Activated gamma-delta T cell treated with Interleukin-2 at 50 U/mL for 16 hours (primary cell): ENCODE results near the gene SLC15A1.
"Not testable (repeated sequence)": the region's sequence is repeated elsewhere in the genome, so short reads cannot be mapped to it uniquely, and the experiment has no call there.

Experiments used
- DNase-seq: peaks from one replicate; pipeline ENCODE4 v3.0.0-alpha.2; 2020

Gene SLC15A1

GRCh38 chr13:98780451-98780850 is 28.0 kb upstream of the SLC15A1 start:
- no peak for DNase-seq

DNA sequence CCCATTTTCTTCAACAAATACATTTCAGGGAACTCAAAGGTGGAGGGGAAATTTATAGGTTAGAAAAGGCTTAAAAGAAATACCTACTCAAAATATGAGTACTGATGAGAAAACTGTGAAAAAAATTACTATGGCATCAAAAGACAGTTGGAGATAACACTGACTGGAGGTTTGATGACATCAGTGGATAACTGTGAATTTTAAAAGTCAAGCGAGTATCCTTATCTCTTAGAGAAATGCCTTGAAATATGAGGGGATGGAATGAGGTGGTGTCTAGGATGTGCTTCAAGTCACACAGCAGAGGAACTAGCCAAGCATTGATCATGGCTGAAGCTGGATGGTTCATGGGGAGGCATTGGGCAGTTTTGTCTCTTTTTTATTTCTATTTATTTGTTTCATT is 27.2 kb upstream of the SLC15A1 start:
- no peak for DNase-seq

- no peak for DNase-seq
Observed at GRCh38 chr13:98778749-98779148, 26.3 kb upstream of the SLC15A1 start.

DNA sequence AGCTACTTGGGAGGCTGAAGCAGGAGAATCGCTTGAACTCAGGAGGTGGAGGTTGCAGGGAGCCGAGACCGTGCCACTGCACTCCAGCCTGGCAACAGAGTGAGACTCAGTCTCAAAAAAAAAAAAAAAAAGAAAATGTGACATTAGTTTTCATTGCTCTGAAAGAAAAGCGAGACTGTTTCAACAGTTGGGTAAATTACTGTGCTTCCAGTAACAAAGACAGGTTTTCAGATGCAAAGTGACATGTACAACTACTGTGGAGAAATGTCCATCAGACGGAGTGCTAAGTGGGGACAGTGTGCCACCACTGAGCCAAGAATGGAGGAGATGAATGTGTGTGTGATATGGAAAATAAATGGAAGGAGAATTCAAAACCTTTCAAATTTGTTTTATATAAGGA is 24.2 kb upstream of the SLC15A1 start:
- no peak for DNase-seq

- no peak for DNase-seq
Observed at GRCh38 chr13:98775844-98776598, 23.5 kb upstream of the SLC15A1 start.

GRCh38 chr13:98775386-98775785 is 22.9 kb upstream of the SLC15A1 start:
- no peak for DNase-seq

DNA sequence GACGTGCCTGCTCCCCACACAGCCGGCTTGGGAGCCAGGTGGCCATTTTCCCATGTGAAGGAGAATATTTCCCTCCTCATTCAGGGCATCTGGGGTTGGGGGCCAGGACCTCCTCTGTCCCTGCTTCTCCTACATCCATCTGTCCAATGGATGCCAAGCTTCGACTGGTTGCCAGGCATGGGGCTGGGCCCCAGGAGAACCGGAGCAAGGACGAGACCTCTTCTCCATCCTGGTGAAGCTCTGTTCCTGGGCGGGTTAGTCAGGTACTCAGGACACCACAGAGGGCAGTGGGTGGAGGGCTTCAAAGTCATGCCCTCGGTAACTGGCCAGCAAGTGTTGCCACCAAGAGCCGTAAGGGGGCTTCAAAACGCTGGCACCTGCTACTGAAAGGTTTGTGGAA is 22.3 kb upstream of the SLC15A1 start:
- no peak for DNase-seq

DNA sequence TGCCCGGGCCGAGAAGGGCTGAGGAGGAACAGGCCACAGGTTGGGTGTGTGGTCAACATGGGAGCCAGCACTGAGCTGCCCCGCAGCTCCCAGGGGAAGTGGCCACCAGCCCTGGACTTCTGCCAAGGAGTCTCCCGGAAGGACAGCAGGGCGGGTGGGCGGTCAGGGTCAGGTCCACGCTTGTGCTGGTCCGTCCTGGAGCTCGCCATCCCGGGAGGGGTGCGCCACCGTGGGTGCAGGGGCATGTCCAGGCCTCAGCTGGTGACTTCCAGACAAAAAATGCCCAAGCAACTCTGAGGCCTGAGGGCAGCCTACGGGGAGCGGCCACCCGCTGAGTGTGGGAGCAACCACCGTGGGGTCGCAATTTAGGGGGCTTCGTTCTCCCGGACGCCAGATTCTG is 21.4 kb upstream of the SLC15A1 start:
- no peak for DNase-seq

GRCh38 chr13:98772794-98773452 is 20.5 kb upstream of the SLC15A1 start:
- DNase-seq, result no peak

GRCh38 chr13:98771838-98772611 is 19.6 kb upstream of the SLC15A1 start:
- DNase-seq, result no peak

DNA sequence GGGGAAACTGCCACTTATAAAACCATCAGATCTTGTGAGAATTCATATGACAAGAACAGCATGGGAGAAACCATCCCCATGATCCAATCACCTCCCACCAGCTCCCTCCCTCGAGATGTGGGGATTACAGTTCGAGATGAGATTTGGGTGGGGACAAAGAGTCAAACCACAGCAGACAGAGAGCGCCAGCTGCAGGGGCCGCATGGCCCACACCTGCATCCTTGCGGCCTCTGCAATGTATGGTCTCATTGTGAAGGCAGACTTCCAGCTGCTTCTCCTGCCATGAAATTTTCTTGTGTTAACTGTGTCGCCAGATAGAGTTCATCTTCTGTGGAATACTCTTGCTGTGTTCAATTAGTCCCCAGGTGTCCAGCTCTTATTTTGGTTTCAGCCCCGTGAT is 17.3 kb upstream of the SLC15A1 start:
- DNase-seq, result no peak

- DNase-seq, result no peak
Observed at GRCh38 chr13:98768522-98768921, 16.1 kb upstream of the SLC15A1 start.

- no peak for DNase-seq
Observed at GRCh38 chr13:98766697-98767096, 14.2 kb upstream of the SLC15A1 start.

DNA sequence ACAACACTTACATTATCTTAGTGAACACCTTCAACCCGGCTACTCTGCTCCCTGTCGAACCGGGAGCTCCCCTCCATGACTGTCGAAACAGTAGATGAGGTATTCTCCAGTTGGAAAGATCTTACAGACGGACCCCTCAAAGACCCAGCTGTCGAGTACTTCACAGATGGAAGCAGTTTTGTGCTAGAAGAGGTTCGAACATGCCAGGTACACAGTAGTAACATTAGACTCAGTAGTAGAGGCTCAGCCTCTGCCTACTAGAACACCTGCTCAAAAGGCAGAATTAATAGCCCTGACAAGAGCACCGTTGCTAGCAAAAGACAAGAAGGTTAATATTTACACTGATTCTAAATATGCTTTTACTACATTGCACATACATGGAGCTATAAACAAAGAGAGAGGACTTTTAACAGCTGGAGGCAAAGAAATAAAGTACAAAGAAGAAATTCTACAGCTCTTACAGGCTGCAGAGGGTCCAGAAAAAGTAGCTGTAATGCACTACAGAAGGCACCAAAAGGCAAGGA is 13.6 kb upstream of the SLC15A1 start:
- DNase-seq, result no peak

DNA sequence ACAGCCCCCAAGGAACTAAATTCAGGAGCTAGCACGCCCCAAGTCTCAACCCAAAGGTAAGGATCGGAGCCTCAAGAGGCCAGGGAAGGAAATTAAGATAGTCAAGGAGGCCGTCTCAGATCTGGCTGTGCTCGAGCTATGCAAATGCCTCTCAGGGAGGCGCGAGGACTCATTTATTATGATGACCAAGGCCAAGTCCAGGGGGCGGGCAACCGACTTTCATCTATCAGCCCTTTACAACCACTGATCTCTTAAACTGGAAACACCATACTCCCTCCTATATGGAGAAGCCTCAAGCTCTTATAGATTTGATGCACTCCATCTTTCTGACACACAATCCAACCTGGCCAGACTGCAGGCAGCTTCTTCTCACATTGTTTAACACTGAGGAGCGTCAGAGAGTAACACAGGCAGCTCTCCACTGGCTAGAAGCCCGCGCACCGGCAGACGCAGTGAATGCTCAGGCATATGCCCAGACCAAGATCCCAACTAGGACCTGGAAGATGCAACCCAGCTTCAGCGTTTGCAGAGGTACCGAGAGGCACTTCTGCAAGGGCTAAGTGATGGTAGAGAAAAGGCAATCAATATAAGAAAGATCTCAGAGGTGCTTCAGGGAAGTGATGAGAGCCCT is 9.6 kb upstream of the SLC15A1 start:
- no peak for DNase-seq

DNA sequence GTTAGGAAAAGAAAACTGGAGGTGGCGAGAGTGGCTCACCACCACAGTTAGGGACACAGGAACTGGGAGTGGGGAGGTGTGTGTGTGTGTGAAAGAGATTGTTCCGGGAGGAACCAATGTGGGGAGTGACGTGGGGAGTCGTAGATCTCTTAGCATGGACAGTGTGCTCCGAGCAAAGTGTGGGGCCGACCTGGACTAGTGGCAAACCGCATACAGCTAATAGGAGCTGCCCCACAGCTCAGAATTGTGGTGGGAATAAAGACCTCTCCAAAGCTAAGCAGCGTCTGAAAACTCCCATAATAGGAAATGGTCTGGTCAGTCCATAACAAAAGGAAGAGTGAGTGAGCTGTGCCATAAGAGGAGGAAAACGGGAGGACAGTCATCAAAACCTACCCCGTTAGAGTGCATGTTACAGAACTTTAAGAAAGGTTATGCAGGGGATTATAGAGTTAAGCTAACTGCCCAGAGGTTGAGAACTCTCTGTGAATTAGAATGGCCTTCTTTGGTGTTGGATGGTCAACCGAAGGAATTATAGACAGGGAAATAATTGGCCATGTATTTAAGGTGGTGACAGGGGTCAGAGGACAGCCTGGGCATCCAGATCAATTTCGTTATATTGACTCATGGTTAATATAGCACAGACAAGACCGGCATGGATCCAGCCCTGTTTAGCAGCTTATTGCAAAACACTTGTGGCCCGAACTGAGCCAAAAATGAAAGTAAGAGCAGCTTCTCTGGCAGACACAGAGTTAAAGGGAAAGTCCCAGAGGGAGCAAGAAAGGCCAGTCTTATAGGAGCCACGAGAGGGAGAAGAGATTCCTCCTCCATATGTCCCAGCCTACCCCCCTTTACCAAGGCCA is 8.9 kb upstream of the SLC15A1 start:
- DNase-seq, result no peak

GRCh38 chr13:98755729-98756128 is 3.3 kb upstream of the SLC15A1 start:
- no peak for DNase-seq

DNA sequence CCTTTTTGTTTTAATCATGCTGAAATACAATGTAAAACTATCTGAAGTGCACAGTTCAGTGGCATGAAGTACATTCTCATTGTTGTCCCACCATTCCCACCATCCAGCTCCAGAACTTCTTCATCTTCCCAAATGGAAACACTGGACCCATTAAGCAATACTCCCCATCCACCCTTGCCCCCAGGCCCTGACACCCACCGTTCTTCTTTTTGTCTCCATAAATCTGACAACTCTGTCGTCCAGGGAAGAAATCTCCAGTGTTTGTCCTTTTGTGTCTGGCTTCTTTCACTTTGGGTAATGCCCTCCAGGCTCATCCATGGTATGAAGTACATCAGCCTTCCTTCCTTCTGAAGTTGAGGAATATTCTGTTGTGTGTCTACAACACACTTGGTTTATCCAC is 2.6 kb upstream of the SLC15A1 start:
- no peak for DNase-seq

GRCh38 chr13:98754468-98754867 is 2.0 kb upstream of the SLC15A1 start:
- DNase-seq, result not testable (repeated sequence)

DNA sequence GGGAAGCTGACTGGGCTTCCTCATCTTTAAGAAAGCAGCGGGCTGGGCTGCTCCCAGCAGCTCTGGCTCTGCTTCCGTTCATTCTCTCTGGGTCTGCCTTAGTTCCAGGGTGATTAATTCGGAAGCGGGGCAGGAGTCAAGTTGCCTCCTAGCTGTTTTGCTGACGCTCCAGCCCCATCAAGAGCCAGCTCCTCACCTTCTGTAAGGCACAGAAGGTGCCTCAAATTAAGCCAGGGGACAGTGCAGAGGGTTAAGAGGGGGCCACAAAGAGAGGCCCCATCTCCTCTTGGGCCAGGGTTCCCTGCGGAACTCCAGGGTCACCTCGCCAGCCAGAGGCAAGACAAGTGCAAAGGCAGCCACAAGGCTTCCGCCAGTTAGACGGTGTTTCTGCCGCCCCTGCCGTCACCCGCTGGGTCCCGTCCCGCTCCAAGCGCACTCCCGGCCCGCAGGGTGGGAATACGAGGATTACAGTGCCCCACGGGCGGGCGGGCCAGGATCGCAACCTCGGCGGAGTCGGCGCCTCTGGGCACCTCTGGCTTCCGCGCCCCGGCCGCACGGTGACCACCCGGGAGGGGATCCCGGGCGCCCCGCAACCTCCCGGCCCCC is 508 bp downstream of the SLC15A1 start:
- no peak for DNase-seq

DNA sequence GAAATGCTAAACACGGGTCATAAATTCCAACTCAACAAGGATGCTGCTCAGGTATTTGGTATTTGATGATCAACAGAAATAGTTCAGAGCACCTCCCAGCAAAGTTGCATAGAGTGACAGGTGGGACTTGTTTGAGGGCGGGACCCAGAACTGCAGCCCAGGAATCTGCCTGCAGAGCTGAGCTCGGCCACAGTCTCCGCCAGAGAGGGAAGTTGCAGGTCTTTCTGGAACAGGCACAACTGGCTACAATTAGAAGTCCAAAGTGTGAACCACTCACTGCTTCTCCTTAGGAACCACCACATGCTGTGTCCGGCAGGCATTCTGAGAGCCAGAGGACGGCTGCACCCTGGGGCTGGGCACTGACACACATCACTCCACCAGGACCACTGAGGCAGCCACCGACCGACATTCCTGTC is 1.1 kb downstream of the SLC15A1 start:
- DNase-seq, result no peak

GRCh38 chr13:98749501-98749900 is 3.0 kb downstream of the SLC15A1 start:
- DNase-seq, result no peak
